OCI-LY7 (cell line): ENCODE data around the gene FDXACB1.

Experiments
- EZH2phosphoT487 ChIP-seq: fragments of 200-600 bp; sonication (generic); IDR thresholded peaks from 2 replicates; pipeline ENCODE4 v1.6.1; 2018; ENCODE audit warnings: low read depth, borderline replicate concordance, mild to moderate bottlenecking, mixed run types, antibody characterized with exemption, low read length, moderate library complexity, mixed read lengths
- TF ChIP-seq, protein P1 (sequence below): fragments of 200-600 bp; sonication (generic); conservative IDR thresholded peaks from 2 replicates; pipeline ENCODE4 v1.5.1; 2014; ENCODE audit warnings: mild to moderate bottlenecking, antibody characterized with exemption, low read length, moderate library complexity, mixed read lengths

DNA sequence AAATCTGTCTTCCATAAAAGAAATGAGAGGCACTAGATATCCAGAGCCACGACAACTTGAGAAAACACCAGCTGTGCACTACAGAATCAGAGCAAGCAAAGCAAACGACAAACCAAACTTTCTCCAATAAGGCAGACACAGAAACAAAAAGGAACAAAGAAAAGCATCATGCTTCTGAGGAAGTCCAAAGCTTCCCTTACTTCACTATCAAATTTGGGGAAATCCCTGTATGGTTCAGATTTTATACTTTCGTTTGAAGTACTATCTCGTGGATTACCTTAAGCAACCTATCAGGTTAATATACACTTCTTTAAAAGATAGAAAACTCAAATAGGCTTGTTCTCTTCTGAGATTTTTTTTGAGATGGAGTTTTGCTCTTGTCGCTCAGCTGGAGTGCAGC lies 35.3 kb downstream of the FDXACB1 start:
- TF ChIP-seq, protein P1, sequence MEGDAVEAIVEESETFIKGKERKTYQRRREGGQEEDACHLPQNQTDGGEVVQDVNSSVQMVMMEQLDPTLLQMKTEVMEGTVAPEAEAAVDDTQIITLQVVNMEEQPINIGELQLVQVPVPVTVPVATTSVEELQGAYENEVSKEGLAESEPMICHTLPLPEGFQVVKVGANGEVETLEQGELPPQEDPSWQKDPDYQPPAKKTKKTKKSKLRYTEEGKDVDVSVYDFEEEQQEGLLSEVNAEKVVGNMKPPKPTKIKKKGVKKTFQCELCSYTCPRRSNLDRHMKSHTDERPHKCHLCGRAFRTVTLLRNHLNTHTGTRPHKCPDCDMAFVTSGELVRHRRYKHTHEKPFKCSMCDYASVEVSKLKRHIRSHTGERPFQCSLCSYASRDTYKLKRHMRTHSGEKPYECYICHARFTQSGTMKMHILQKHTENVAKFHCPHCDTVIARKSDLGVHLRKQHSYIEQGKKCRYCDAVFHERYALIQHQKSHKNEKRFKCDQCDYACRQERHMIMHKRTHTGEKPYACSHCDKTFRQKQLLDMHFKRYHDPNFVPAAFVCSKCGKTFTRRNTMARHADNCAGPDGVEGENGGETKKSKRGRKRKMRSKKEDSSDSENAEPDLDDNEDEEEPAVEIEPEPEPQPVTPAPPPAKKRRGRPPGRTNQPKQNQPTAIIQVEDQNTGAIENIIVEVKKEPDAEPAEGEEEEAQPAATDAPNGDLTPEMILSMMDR, result no peak
- no peak for TF ChIP-seq EZH2phosphoT487
